Activated naive CD4-positive, alpha-beta T cell treated with anti-CD3 and anti-CD28 coated beads, Interleukin-2, amount 50 U/mL, for 16 hours (primary cell): Measurements from ENCODE around the gene RABEP2.
"Not testable (repeated sequence)": the region's sequence is repeated elsewhere in the genome, so short reads cannot be mapped to it uniquely, and the experiment has no call there.

Source experiments
- DNase-seq: peaks from one replicate; pipeline ENCODE4 v3.0.0-alpha.2; 2020

Gene RABEP2

GRCh38 chr16:28901862-28902261 lies 23.2 kb downstream of the RABEP2 start:
- no peak for DNase-seq

GRCh38 chr16:28900601-28901000 lies 24.4 kb downstream of the RABEP2 start:
- DNase-seq: no peak

GRCh38 chr16:28899882-28900590 lies 25.0 kb downstream of the RABEP2 start:
- DNase-seq: no peak

- no peak for DNase-seq
Measured at GRCh38 chr16:28898942-28899341, 26.1 kb downstream of the RABEP2 start.

- no peak for DNase-seq
Measured at GRCh38 chr16:28898266-28898665, 26.8 kb downstream of the RABEP2 start.

GRCh38 chr16:28897826-28898225 lies 27.2 kb downstream of the RABEP2 start:
- DNase-seq: no peak

GRCh38 chr16:28895609-28896008 lies 29.4 kb downstream of the RABEP2 start:
- DNase-seq: no peak

- no peak for DNase-seq
Measured at GRCh38 chr16:28893291-28893690, 31.7 kb downstream of the RABEP2 start.

GRCh38 chr16:28891964-28892890 lies 32.8 kb downstream of the RABEP2 start:
- DNase-seq: no peak

- not testable (repeated sequence) for DNase-seq
Measured at GRCh38 chr16:28890355-28890754, 34.7 kb downstream of the RABEP2 start.

GRCh38 chr16:28886945-28887344 lies 38.1 kb downstream of the RABEP2 start:
- DNase-seq: no peak

- DNase-seq: no peak
Measured at GRCh38 chr16:28884045-28884444, 41.0 kb downstream of the RABEP2 start.

GRCh38 chr16:28883221-28883996 lies 41.6 kb downstream of the RABEP2 start:
- no peak for DNase-seq

GRCh38 chr16:28882551-28883160 lies 42.4 kb downstream of the RABEP2 start:
- no peak for DNase-seq

GRCh38 chr16:28881565-28881964 lies 43.5 kb downstream of the RABEP2 start:
- not testable (repeated sequence) for DNase-seq

GRCh38 chr16:28880955-28881354 lies 44.1 kb downstream of the RABEP2 start:
- DNase-seq: no peak

- DNase-seq: no peak
Measured at GRCh38 chr16:28880589-28880915, 44.5 kb downstream of the RABEP2 start.

- DNase-seq: peak; percentile 93
Measured at GRCh38 chr16:28879841-28880588, 45.0 kb downstream of the RABEP2 start.

- DNase-seq: no peak
Measured at GRCh38 chr16:28879261-28879840, 45.7 kb downstream of the RABEP2 start.

GRCh38 chr16:28878083-28878926 lies 46.7 kb downstream of the RABEP2 start, which contains the start of gene ATP2A1:
TSS of gene ATP2A1 (plus strand) at chr16:28878488. CDS start at chr16:28878672, 184 bp downstream.
- no peak for DNase-seq

- no peak for DNase-seq
Measured at GRCh38 chr16:28877655-28878000, 47.4 kb downstream of the RABEP2 start.
